ENCODE data around the gene KRTAP10-1. TPM values are rescaled to one million over a fixed set of nuclear protein-coding genes. Genes with fewer than 3 reads are reported as not detected.
A peak's percentile ranks its signal among the peaks of the same experiment; 100 is the strongest.

The KRTAP10-1 gene
- total and polyA plus RNA-seq, 2 of the 13 experiments (the other 11 are each of a cell fraction or from before 2014, with no cell fraction given), result not detected

- TF ChIP-seq KIAA2018 (CRISPR knock-in tag; IDR thresholded peaks at IDR 0.05; ENCODE audit: borderline replicate concordance) (no peak), PHF21A (CRISPR knock-in tag; IDR thresholded peaks at IDR 0.05) (peak; percentile 63; the same call in 1 of the 2 replicates), NFYC (CRISPR knock-in tag; IDR thresholded peaks at IDR 0.05) (peak; percentile 26; the same call in 1 of the 2 replicates), RFX5 (IDR thresholded peaks at IDR 0.05; ENCODE audit: low read depth, low read length) (no peak), SATB2 (CRISPR knock-in tag; IDR thresholded peaks at IDR 0.05) (no peak), CTCF (CRISPR knock-in tag; IDR thresholded peaks at IDR 0.05) (peak; percentile 9; the same call in 1 of the 2 replicates), TFAP4 (IDR thresholded peaks at IDR 0.05; ENCODE audit: borderline replicate concordance, low read depth) (peak; percentile 10; the same call in 1 of the 2 replicates), ZNF556 (CRISPR knock-in tag; IDR thresholded peaks at IDR 0.05; ENCODE audit: borderline replicate concordance) (0 out of 2 replicates have a peak, but pooled peaks have one; percentile 44), RFX3 (CRISPR knock-in tag; IDR thresholded peaks at IDR 0.05) (no peak), CCDC6 (CRISPR knock-in tag; IDR thresholded peaks at IDR 0.05) (0 out of 2 replicates have a peak, but pooled peaks have one; percentile 46), ZNF788 (CRISPR knock-in tag; IDR thresholded peaks at IDR 0.05; ENCODE audit: borderline replicate concordance) (no peak), ZNF547 (CRISPR knock-in tag; IDR thresholded peaks at IDR 0.05) (peak; percentile 42; the same call in 1 of the 2 replicates)
- TF ChIP-seq, protein P1, sequence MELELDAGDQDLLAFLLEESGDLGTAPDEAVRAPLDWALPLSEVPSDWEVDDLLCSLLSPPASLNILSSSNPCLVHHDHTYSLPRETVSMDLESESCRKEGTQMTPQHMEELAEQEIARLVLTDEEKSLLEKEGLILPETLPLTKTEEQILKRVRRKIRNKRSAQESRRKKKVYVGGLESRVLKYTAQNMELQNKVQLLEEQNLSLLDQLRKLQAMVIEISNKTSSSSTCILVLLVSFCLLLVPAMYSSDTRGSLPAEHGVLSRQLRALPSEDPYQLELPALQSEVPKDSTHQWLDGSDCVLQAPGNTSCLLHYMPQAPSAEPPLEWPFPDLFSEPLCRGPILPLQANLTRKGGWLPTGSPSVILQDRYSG (CRISPR knock-in tag; IDR thresholded peaks at IDR 0.05), result no peak
Measured at GRCh38 chr21:44498280-44499210, 41.5 kb downstream of the KRTAP10-1 start (continued).

Measured in HepG2 (cell line).